HG03196 (cell line): ENCODE measurements around the gene MST1.

ENCODE experiments used
- ATAC-seq: cut with Tn5 transposase; IDR thresholded peaks from one replicate; pipeline ENCODE4 v1.9.1; 2021; ENCODE audit not compliant: unreplicated experiment

MST1 gene

DNA sequence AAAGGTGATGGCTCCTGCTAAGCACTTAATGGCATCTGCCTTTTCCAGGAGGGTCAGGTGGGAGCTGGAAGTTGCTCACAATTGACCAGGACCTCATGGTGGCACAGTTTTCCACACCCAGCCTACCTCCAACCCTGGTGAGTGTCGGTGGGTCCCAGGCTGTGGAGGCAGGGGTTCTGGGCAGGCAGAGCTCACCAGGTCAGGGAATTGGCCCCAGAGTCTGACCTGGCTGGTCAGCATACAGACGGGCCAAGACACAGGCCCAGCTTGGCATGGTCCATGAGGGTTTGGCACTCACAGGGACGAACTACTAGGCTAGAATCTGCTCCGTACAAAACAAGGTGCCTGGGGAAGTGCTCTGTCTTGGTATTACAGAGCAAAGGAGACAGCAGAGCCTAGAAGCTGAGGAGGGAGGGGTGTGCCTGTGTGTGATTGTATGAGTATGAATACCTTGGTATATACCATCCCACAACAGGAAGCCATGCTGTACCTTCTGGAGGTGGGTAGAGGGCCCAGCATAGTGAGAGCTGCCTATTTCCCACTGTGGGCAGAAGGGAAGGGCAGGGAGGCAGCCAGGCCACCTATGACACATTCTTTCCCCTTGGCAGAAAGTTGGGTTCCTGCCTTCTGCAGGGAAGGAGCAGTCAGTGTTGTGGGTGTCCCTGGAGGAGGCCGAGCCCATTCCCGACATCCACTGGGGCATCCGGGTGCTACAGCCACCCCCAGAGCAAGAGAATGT, 8.6 kb downstream of the MST1 start:
- ATAC-seq = no peak

DNA sequence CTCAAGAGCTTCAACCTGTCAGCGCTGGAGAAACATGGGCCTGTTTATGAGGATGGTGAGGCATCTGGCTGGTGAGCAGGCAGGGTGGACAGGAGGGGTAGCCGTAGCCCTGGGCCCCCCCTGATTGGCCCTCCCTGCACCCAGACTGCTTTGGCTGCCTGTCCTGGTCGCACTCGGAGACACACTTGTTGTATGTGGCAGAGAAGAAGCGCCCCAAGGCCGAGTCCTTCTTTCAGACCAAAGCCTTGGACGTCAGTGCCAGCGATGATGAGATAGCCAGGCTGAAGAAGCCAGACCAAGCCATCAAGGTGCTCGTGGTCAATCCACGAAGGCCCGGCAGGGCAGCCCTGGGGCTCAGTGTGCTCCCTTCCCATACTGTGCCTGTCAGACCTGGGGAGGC, 13.4 kb downstream of the MST1 start:
- no peak for ATAC-seq

DNA sequence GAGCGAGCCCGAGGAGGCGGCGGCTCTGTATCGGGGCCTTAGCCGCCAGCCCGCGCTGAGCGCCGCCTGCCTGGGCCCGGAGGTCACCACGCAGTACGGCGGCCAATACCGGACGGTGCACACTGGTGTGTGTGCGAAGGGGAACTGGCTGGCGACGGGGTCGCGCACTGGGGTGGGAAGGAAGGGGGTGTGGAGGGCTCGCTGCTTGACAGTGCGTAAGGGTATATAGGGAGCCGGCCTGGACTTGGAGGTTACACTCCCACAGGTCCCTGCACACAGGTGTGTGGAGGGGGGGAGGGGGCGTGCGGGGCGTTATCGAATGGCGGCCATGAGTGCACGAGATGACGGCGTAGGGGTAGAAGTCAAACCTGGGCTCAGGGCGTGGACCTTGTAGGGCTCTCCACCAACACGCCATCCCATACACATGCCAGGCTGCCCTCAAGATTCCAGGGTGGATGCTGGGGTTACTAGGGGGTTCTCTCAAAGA, 14.7 kb downstream of the MST1 start:
- ATAC-seq = peak; percentile 12

DNA sequence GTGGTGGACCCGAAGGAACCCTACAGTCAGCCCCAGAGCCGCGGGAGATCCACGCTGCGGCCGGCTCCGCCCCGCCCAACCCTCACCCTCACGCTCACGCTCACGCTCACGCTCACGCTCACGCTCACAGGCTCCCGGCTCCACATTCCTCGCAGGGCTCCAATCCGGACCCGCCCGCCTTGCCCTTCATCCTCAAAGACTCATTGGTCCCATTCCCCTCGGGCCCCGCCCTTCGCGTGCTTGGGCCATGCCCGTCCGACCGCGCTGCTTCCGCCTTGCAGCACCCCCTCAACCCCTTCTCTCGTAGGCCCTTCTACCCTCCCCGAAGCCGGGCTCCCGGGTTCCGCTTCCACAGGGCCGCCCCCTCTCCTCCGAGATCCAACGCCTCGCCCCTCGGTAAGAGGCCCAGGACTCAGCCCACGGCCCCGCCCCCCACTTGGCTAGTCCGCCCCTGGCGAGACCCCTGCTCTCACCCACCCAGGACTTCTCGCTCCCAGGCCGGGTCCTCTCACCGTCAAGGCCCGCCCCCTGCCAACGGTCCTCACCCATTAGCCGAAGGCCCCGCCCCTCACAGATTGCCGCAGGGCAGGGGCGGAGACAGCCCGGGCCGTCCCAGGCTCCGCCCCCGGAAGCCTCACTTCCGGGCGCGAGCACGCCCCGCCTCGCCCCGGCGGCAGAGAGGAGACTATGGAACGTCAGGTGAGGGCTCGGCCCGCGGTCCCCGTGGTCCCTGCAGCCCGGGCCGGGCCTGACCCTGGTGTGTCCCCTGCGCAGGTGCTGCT, 15.4 kb downstream of the MST1 start, which contains the start of gene APEH:
TSS of gene APEH (plus strand) at position 637 of the 782 bp plus-strand sequence. CDS start at position 688, 51 bp downstream.
- peak; percentile 69 for ATAC-seq

DNA sequence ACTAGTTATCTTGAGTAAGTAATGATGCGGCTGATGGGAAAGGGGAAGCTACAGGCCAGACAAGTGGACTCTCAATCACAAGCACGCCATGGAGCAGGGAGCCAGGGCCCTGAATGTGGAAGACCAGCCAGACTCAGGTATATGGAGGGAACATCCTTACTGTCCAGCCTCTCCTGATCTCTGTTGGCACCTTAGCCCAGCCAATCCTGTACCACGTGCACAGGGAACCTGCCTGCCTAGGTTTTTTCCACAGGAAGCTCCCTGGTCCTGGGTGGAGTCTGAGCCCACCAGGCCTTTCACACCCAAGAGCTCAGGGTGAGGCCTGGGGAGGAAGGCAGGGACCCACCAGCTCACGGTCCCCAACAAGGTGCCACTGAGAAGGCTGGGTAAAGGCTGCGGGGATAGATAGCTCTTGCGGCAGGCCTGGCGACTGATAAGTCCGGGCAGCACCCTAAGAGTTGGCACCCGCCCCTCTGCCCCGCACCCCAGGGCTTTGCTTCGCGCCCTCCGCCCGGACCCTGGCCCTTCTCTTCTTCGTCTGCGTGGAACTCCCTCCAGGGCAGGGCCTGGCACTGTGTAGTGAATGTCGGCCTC, 16.1 kb downstream of the MST1 start:
- ATAC-seq = peak; percentile 1

DNA sequence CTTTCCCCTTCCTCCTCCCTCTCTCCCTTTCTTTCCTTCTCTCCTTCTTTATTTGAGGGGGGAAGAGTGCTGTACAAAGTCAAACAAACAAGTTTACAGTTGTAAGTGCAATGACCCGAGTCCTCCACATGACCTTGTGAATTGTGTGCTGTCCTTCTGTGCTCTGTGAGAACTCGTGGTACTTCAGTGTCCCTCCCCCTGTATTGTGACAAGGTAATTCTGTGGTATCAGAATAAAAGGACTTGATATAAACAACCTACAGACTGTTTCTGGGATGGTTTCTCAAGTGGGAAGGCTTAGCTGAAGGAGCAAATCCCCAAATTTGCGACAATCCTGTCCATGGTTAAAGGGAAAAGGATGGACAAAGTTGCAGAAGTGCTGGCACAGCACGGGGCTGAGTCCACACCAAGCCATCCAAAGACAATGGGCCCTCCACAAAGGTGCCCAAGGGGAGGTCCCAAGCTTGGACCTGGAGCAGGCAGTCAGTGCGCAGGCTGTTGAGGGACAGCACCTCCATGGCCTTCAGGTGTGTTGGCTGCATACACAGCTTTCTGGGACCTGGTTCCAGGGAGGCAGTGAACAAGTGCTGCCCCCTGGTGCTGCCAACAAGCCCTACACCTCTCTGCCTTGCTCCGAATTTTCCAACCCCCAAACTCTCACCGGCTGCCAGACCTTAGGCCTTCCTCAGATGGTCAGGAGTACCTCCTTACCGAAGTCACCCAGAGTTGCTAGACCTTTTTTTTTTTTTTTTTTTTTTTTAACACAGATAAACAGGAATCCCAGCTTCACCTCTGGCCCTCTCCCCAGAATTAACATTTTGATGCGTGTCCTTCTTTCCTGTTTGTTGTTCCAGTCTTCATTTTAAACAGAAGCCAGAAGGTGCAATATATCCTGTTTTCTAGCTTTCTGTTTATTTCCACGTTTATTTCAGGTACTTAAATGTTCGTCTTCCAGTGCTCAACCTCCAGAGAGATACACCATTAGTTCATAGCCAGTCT, 17.7 kb downstream of the MST1 start:
- ATAC-seq = no peak

DNA sequence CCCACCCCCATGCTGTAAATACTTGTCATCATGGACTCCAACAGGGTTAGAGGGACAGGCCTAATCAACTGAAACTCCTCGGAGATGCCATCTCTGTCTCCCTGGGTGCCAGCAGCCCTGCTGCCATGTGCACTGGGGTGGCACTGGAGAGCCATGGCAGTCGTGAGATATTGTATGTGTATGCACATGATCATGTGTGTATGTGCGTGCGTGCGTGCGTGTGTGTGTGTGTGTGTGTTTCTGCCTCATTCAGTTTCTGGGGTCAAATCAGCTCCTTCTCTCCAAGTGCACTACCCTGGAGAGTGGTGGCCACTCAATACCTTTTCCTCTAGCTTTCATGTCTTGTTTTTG, 18.4 kb downstream of the MST1 start:
- no peak for ATAC-seq

DNA sequence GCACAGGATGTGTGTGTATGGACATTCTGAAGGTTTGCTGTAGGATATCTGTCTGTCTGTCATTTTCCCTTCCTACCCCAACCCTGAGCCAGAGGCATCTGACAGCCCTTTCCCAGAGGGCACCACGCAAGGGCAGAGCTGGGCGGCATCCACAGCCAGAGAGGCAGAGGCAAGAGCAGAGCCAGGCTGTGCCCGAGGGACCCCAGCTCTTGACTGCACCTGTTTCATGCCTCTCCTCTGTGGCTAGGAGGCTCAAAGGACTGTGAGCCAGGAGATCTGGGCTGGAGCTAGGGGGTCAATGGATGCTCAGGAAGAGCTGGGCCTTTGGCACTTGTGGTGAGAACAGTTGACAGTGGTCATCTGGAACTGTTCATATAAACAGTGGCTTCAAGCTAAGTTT, 19.9 kb downstream of the MST1 start:
- ATAC-seq = no peak

DNA sequence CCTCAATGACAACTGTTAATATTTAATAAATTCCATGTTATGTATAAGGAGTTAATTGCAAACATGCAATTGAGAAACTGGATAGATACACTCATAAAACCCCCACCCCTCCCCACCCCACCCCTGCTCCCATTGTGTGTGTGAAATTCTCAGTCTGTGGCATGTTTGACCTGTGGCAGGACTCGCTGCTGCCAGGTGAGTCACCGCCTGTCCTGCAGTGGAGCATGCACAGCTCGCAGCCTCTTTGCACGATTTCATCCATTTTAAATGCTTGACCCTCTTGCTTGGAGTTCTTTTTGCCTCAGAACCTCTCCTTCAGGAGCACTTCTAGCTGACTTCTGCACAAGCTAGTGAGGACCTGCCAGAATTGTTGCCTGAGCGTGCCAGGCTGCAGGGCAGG, 20.4 kb downstream of the MST1 start:
- no peak for ATAC-seq

DNA sequence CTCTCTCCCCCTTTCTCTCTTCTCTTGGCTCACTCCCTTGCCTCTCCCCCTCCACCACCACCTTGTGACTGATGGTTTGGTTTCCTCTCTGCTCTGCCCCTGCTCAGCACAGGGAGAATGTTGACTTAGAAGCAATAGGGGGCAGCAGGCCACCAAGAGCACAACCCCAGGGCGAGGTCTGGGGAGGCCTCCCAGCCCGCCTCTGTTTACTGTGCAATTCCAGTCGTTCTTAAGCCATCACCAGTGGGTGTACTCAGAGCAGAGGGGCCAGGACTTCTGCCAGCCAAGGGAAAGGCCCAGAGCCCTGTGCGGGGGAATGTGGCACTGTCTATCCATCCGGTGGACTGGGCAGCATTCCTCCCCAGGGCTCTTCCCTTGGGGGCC, 20.9 kb downstream of the MST1 start:
- ATAC-seq = no peak

DNA sequence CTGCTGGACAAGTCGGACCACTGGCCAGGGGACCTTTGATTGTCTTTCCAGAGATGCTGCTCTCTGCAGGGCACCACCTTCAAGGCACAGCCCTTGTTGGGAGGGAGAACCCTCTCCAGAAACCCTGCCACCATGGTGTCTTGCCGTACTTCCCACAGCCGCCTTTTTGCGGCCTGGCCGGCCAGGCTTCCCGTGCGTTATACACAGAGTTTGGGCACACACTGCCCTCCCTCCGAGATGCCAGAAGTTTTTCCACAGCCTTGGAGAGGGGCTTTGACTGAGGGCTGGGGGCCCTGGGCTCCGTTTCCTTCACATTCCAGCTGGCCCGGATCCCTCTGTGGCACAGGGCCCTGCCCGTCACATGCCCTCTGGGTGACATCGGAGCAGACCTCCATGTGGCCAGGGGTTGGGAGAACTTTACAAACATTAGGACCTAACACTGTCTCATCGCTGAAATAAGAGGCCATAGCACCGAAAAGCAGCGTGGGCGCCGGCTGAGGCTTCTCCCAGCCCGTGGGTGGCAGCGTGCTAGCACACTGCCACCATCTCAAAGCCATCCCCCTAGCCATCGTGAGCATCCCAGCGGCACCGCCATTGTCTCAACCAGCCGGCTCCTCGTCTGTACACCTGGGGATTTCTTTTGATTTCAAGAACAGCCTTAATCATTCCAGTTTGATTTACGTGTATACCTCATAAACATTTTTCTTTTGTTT, 21.4 kb downstream of the MST1 start:
- no peak for ATAC-seq

DNA sequence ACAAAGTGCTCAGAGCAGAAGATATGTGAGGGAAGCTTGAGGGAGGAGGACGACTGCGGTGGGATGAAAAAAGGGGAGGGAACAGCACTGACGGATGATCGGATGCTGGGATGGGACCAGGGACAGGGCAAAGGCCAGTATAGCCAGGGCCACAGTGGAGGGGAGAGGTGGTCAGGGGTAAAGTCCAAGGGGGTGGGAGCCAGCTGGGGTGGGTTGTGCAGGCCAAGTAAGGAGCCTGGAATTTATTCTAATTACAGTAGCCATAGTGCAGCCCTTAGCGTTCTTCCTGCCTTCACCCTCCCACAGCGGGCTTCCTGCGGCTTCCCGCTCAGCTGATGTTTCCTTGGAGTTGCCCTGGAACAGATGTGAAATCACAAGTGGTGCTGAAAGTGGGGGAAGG, 22.7 kb downstream of the MST1 start:
- no peak for ATAC-seq

DNA sequence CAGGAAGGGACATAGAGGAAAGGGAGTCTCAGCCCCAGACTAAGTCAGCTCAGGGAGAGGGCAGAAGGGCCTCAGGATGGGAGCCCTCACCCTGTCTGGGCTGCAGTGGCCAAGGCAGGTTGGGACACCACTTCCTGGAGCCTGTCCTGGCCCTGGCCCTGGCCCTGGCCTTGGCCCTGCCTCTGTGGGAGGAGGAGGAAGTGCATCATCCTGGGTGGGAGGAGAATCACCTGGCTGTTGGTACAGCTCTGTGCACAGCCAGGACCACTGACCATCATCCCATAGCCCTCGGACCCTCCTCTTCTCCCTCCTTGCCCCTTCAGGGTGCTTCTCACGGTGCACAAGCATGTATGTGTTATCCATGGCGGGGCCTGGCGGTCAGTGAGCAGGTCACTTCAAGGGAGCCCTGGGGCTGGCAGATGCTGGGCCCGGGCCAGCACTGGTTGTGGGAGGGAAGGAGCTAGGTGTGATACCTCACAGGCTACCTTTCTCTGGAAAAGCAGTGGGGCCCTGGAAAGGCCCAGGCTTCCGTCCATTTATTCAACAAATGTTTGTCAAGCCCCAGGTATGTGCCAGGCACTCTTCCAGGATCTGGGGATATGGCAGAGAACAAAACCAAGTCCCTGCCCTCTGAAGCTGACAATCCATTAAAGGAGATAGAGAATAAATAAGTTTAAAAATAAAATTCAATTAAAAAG, 23.3 kb downstream of the MST1 start:
- no peak for ATAC-seq

DNA sequence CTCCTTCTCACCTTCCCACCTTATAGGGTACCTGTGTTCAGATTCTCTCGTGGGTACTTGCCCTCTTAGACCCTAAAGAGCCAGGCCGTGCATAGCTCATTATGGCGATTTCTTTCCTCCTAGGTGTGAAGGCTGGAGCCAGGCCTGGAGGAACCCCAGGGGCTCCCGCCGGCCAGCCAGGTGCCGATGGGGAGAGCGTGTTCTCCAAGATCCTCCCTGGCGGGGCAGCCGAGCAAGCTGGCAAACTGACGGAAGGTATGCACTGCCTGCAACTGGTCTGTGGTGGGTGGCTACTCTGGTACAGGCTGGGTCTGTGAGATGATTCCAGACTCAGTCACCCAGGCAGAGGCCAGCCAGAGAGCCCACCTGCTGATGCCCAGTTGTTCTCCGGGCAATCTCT, 25.0 kb downstream of the MST1 start:
- ATAC-seq = no peak

DNA sequence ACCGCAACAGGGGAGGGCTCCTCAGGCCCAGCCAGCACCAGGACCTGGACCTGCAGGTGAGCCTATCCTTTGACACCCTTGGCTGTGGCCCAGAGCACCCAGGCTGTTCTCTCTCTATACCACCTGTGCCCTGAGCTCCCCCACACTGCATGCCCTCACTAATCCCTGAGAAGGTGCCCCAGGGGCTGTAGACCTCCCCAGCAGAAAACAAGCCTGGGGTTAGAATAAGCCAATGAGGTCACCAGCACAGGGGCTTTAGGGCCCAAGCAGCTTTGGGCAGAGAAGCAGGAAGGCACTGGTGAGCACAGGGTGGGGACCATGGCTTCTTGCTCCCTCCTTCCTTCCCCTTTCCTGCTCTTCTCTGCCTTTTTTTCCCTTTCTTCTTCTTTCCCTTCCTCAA, 25.4 kb downstream of the MST1 start:
- ATAC-seq = no peak

DNA sequence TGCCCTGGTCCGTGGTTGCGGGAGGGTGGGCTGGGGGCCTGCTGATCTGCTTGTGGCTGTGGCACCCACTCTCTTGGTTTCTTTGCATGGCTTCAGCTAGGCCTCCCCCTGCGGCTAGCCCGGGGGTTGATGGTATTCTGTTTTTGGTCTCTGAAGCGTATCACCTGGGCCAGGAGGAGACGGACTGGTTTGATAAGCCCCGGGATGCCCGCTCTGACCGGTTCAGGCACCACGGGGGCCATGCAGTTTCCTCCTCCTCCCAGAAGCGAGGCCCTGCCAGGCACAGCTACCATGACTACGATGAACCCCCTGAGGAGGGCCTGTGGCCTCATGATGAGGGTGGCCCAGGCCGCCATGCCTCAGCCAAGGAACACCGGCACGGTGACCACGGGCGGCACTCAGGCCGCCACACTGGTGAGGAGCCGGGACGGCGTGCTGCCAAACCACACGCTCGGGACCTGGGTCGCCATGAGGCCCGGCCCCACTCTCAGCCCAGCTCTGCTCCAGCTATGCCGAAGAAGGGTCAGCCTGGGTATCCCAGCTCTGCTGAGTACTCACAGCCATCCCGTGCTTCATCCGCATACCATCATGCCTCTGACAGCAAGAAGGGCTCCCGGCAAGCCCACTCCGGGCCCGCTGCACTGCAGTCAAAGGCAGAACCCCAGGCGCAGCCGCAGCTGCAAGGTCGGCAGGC, 26.4 kb downstream of the MST1 start:
- no peak for ATAC-seq

DNA sequence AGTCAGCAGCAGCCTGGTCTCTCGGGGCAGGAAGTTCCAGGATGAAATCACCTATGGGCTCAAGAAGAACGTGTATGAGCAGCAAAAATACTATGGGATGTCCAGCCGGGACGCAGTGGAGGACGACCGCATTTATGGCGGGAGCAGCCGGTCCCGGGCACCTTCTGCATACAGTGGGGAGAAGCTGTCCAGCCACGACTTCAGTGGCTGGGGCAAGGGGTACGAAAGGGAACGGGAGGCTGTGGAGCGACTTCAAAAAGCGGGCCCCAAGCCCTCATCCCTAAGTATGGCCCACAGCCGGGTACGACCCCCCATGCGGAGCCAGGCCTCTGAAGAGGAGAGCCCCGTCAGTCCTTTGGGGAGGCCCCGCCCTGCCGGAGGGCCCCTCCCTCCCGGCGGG, 27.3 kb downstream of the MST1 start:
- no peak for ATAC-seq

DNA sequence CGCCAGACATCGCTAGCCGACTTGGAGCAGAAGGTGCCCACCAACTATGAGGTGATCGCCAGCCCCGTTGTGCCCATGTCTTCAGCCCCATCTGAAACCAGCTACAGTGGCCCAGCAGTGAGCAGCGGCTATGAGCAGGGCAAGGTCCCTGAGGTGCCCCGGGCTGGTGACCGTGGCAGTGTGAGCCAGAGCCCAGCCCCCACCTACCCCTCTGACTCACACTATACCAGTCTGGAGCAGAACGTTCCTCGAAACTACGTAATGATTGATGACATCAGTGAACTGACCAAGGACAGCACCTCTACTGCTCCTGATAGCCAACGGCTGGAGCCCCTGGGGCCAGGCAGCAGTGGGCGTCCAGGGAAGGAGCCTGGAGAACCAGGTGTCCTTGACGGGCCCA, 28.0 kb downstream of the MST1 start:
- ATAC-seq = no peak

DNA sequence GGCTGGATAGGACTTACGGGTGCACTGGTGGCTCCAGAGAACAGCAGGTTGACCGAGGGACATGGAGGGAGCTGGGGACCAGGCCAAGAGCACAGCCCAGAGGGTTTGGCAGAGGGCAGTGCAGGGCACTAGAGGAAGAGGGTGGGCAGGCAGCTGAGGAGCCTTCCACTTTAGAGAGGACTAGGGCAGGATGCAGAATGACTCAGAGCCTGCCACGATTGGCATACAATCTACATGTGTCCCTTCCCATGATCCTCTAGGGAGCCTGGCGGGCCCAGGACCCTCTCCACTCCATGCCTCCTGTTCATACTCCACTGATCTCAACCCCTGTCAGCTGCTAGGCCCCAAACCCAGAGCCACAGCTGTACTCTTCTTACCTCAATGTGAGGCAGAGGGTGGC, 29.5 kb downstream of the MST1 start:
- no peak for ATAC-seq
